Measurements from ENCODE around the gene TWF2. TPM values are rescaled to one million over a fixed set of nuclear protein-coding genes. Genes with fewer than 3 reads are reported as not detected.
"Not testable (repeated sequence)": the region's sequence is repeated elsewhere in the genome, so short reads cannot be mapped to it uniquely, and the experiment has no call there.

The TWF2 gene
- total RNA-seq, 1 donor from 2014 or later: 65.2 TPM

- H3K4me1 Mint-ChIP-seq (ENCODE audit: low read depth): peaks cover 72% of the 10 kb centered on the region
- DNase-seq (ENCODE audit: low spot score): peak; percentile 90
These were observed 38.4 kb upstream of the TWF2 start for GRCh38 chr3:52277071-52277964.

DNA sequence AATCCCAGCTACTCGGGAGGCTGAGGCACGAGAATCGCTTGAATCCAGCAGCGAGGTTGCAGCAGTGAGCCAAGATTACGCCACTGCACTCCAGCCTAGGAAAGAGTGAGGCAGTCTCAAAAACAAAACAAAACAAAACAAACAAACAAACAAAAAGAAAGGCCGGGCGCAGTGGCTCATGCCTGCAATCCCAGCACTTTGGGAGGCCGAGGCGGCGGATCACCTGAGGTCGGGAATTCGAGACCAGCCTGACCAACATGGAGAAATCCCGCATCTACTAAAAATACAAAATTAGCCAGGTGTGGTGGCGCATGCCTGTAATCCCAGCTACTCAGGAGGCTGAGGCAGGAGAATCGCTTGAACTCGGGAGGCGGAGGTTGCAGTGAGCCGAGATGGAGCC lies 35.8 kb upstream of the TWF2 start:
- H3K9me3 Mint-ChIP-seq (ENCODE audit: low read depth); H3K4me3 Mint-ChIP-seq (ENCODE audit: unreplicated experiment); H3K36me3 Mint-ChIP-seq (ENCODE audit: low read depth); H3K27me3 Mint-ChIP-seq (ENCODE audit: low read depth): not testable (repeated sequence)
- DNase-seq (ENCODE audit: low spot score): peak; percentile 32
- peak overlapping the region; percentile 80 for H3K27ac Mint-ChIP-seq (ENCODE audit: unreplicated experiment)
- peaks cover 79% of the 10 kb centered on the region for H3K4me1 Mint-ChIP-seq (ENCODE audit: low read depth)

More at GRCh38 chr3:52277071-52277964, 38.4 kb upstream of the TWF2 start:
- H3K4me3 Mint-ChIP-seq (ENCODE audit: unreplicated experiment): peak overlapping the region; percentile 95
- H3K36me3 Mint-ChIP-seq (ENCODE audit: low read depth): peaks cover 7% of the 10 kb centered on the region
- TF ChIP-seq, protein P1, sequence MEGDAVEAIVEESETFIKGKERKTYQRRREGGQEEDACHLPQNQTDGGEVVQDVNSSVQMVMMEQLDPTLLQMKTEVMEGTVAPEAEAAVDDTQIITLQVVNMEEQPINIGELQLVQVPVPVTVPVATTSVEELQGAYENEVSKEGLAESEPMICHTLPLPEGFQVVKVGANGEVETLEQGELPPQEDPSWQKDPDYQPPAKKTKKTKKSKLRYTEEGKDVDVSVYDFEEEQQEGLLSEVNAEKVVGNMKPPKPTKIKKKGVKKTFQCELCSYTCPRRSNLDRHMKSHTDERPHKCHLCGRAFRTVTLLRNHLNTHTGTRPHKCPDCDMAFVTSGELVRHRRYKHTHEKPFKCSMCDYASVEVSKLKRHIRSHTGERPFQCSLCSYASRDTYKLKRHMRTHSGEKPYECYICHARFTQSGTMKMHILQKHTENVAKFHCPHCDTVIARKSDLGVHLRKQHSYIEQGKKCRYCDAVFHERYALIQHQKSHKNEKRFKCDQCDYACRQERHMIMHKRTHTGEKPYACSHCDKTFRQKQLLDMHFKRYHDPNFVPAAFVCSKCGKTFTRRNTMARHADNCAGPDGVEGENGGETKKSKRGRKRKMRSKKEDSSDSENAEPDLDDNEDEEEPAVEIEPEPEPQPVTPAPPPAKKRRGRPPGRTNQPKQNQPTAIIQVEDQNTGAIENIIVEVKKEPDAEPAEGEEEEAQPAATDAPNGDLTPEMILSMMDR (IDR thresholded peaks at IDR 0.05): no peak
- peak overlapping the region; percentile 97 for H3K27ac Mint-ChIP-seq (ENCODE audit: unreplicated experiment)
- no peaks in the 10 kb centered on the region for H3K9me3 Mint-ChIP-seq (ENCODE audit: low read depth)
- H3K27me3 Mint-ChIP-seq (ENCODE audit: low read depth): no peaks in the 10 kb centered on the region

DNA sequence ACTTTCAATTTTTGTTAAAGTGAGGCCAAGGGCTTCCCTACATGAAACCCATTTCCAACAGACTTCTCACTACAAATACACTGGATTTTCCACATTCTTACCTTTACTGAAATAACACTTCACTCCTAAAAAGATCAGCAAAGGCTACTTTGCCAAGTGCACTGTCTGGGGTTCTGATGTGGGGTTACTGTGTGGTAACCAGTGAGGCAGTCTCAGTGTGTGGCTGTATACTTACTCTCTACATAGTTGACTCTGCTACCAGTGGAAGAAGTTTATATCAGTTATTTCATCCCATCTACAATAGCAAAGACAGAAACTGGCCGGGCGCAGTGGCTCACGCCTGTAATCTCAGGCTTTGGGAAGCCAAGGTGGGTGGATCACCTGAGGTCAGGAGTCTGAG lies 33.9 kb upstream of the TWF2 start:
- H3K27me3 Mint-ChIP-seq (ENCODE audit: low read depth): no peaks in the 10 kb centered on the region
- H3K4me3 Mint-ChIP-seq (ENCODE audit: unreplicated experiment): no peak overlapping the region
- H3K4me1 Mint-ChIP-seq (ENCODE audit: low read depth): peaks cover 71% of the 10 kb centered on the region
- peak overlapping the region; percentile 22 for H3K27ac Mint-ChIP-seq (ENCODE audit: unreplicated experiment)
- no peaks in the 10 kb centered on the region for H3K9me3 Mint-ChIP-seq (ENCODE audit: low read depth)
- TF ChIP-seq, protein P1 (IDR thresholded peaks at IDR 0.05): no peak
- no peak for DNase-seq (ENCODE audit: low spot score)
- peaks cover 13% of the 10 kb centered on the region for H3K36me3 Mint-ChIP-seq (ENCODE audit: low read depth)

DNA sequence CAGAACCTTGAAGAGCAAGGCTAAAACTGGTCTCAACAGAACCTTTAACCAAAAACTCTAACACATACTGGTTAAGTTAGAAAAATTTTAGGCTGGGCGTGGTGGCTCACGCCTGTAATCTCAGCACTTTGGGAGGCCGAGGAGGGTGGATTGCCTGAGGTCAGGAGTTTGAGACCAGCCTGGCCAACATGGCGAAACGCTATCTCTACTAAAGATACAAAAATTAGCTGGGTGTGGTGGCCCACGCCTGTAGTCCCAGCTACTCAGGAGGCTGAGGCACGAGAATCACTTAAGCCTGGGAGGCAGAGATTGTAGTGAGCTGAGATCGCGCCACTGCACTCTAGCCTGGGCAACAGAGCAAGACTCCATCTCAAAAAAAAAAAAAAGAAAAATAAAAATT lies 33.2 kb upstream of the TWF2 start:
- not testable (repeated sequence) for H3K9me3 Mint-ChIP-seq (ENCODE audit: low read depth); H3K27me3 Mint-ChIP-seq (ENCODE audit: low read depth); H3K4me3 Mint-ChIP-seq (ENCODE audit: unreplicated experiment); DNase-seq (ENCODE audit: low spot score)
- peaks cover 16% of the 10 kb centered on the region for H3K36me3 Mint-ChIP-seq (ENCODE audit: low read depth)
- peak overlapping the region; percentile 22 for H3K27ac Mint-ChIP-seq (ENCODE audit: unreplicated experiment)
- H3K4me1 Mint-ChIP-seq (ENCODE audit: low read depth): peaks cover 67% of the 10 kb centered on the region

- no peak for DNase-seq (ENCODE audit: low spot score)
- Mint-ChIP-seq H3K9me3 (ENCODE audit: low read depth) (no peaks in the 10 kb centered on the region), H3K36me3 (ENCODE audit: low read depth) (peaks cover 25% of the 10 kb centered on the region), H3K4me1 (ENCODE audit: low read depth) (peaks cover 48% of the 10 kb centered on the region), H3K4me3 (ENCODE audit: unreplicated experiment) (no peak overlapping the region), H3K27me3 (ENCODE audit: low read depth) (no peaks in the 10 kb centered on the region), H3K27ac (ENCODE audit: unreplicated experiment) (peak overlapping the region; percentile 51)
- TF ChIP-seq, protein P1 (IDR thresholded peaks at IDR 0.05): no peak
These were observed 31.3 kb upstream of the TWF2 start for GRCh38 chr3:52270252-52270754.

DNA sequence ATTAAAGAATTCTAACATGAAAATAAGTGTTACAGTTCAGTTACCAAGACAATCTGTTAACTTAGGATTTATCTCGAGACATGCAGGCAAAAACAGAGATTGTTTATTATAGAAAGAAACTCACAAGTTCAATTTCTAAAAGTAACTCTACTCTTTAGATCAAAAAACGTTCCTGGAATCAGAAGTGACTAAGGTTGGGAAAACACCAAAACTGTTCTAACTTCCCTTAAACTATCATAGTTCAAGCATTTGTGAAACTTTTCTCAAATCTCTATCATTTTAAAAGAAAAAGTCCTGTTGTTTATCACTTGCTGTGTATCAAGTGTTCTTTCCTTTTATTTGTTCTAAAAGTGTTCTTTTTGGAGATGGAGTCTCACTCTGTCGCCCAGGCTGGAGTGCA lies 30.8 kb upstream of the TWF2 start:
- no peaks in the 10 kb centered on the region for H3K9me3 Mint-ChIP-seq (ENCODE audit: low read depth)
- H3K4me3 Mint-ChIP-seq (ENCODE audit: unreplicated experiment): no peak overlapping the region
- TF ChIP-seq, protein P1 (IDR thresholded peaks at IDR 0.05): no peak
- peaks cover 43% of the 10 kb centered on the region for H3K4me1 Mint-ChIP-seq (ENCODE audit: low read depth)
- DNase-seq (ENCODE audit: low spot score): no peak
- peaks cover 26% of the 10 kb centered on the region for H3K36me3 Mint-ChIP-seq (ENCODE audit: low read depth)
- H3K27ac Mint-ChIP-seq (ENCODE audit: unreplicated experiment): no peak overlapping the region
- H3K27me3 Mint-ChIP-seq (ENCODE audit: low read depth): no peaks in the 10 kb centered on the region
